Measurements from ENCODE around the gene ATXN1L. TPM values are rescaled to one million over a fixed set of nuclear protein-coding genes. Genes with fewer than 3 reads are reported as not detected.
"Not testable (repeated sequence)": the region's sequence is repeated elsewhere in the genome, so short reads cannot be mapped to it uniquely, and the experiment has no call there.

The ATXN1L gene
- total RNA-seq, 4 donors from 2014 or later, result 15.8 to 22.6 (median 19.4) TPM

DNA sequence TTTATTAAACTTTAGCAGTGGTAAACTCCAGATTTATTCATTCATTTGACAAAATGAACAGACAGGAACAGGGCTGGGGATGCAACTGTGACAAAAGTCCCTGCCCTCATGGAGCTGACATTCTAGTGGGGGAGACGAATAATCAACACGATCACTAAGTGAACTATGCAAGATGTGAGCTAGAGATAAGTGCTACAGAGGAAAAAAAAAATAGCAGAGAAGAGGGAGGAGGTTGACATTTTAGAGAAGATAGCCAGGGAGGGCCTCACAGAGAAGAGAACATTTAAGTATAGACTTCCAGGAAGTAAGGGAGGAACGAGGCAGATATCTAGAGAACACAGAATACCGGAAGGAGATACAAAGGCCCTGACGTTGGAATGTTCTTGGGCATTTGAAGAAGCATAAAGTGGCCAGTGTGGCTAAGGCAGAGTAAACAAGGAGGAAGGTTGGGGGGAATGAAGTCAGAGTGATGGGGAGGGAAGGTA, 19.2 kb upstream of the ATXN1L start:
- ATAC-seq (no peak), DNase-seq (no peak)
- no peaks in the 10 kb centered on the region for H3K9me3 ChIP-seq
- no peak overlapping the region for H3K4me3 ChIP-seq
- H3K36me3 ChIP-seq, result no peaks in the 10 kb centered on the region
- TF ChIP-seq, protein P1, sequence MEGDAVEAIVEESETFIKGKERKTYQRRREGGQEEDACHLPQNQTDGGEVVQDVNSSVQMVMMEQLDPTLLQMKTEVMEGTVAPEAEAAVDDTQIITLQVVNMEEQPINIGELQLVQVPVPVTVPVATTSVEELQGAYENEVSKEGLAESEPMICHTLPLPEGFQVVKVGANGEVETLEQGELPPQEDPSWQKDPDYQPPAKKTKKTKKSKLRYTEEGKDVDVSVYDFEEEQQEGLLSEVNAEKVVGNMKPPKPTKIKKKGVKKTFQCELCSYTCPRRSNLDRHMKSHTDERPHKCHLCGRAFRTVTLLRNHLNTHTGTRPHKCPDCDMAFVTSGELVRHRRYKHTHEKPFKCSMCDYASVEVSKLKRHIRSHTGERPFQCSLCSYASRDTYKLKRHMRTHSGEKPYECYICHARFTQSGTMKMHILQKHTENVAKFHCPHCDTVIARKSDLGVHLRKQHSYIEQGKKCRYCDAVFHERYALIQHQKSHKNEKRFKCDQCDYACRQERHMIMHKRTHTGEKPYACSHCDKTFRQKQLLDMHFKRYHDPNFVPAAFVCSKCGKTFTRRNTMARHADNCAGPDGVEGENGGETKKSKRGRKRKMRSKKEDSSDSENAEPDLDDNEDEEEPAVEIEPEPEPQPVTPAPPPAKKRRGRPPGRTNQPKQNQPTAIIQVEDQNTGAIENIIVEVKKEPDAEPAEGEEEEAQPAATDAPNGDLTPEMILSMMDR (IDR thresholded peaks at IDR 0.05 in 4 of 5, conservative IDR thresholded peaks at IDR 0.05 in 1 of 5), result no peak
- H3K27me3 ChIP-seq, result no peaks in the 10 kb centered on the region
- in situ Hi-C loops (cut with MboI; ENCODE audit: low sequenced_read_pairs in 4 of 4), result no loop called here
- H3K27ac ChIP-seq, result no peak overlapping the region
- H3K4me1 ChIP-seq, result no peaks in the 10 kb centered on the region
- intact Hi-C loops (cut with DNase I; ENCODE audit: low total_unique reads), result no loop called here

DNA sequence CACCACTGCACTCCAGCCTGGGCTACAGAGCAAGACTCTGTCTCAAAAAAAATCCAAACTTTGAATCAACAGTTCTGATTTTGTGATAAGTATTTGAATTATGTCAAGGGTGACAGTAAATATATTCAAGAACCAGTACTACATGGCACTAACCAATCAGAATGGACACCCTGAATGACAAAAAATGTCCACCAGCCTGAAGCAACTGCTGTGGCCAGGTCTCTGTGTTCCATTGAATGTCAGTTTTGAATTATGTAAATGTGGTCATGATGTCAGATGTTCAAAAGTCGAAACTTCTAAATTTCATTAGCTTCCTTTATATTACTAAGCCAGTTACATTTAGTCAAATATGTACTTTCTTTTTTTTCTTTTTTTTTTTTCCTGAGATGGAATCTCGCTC, 15.4 kb upstream of the ATXN1L start:
- no peaks in the 10 kb centered on the region for H3K27me3 ChIP-seq
- no peaks in the 10 kb centered on the region for H3K4me1 ChIP-seq
- in situ Hi-C loops (cut with MboI; ENCODE audit: low sequenced_read_pairs in 4 of 4) (no loop called here), intact Hi-C loops (cut with DNase I; ENCODE audit: low total_unique reads) (no loop called here)
- ATAC-seq, result no peak
- no peak overlapping the region for H3K27ac ChIP-seq
- H3K9me3 ChIP-seq, result no peaks in the 10 kb centered on the region
- DNase-seq, result no peak
- no peak overlapping the region for H3K4me3 ChIP-seq
- no peaks in the 10 kb centered on the region for H3K36me3 ChIP-seq
- no peak for TF ChIP-seq POLR2A (IDR thresholded peaks at IDR 0.05)
- TF ChIP-seq, protein P1 (IDR thresholded peaks at IDR 0.05 in 4 of 5, conservative IDR thresholded peaks at IDR 0.05 in 1 of 5), result no peak

DNA sequence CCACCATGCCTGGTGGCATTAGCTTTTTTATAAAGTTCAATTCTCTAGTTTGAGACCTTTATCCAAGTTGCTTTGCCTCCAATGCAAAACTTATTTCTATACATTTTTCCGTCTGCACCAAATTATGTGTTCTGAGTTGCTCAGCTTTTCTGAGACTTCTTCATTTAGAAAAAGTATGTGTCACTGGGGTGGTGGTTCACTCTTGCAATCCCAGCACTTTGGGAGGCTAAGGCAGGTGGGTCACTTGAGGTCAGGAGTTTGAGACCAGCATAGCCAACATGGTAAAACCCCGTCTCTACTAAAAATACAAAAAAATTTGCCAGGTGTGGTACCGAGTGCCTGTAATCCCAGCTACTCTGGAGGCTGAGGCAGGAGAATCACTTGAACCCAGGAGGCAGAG, 14.1 kb upstream of the ATXN1L start:
- intact Hi-C loops (cut with DNase I; ENCODE audit: low total_unique reads); H3K36me3 ChIP-seq; ATAC-seq; H3K4me1 ChIP-seq; H3K9me3 ChIP-seq; H3K27ac ChIP-seq; in situ Hi-C loops (cut with MboI; ENCODE audit: low sequenced_read_pairs in 4 of 4); H3K4me3 ChIP-seq; DNase-seq; H3K27me3 ChIP-seq: not testable (repeated sequence)

DNA sequence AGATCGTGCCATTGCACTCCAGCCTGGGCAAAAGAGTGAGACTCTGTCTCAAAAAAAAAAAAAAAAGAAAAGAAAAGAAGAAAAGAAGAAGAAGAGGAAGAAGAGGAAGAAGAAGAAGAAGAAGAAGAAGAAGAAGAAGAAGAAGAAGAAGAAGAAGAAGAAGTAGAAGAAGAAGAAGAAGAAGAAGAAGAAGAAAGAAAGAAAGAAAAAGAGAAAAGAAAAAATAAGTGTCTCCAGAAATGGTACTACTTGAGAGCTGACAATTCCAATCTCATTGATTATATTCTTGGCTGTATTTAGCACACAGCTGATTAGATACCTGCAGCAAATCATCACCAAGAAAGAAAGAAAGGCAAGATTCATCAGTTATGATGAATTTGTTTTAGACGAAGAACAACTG, 13.7 kb upstream of the ATXN1L start:
- H3K4me1 ChIP-seq; DNase-seq; H3K9me3 ChIP-seq; in situ Hi-C loops (cut with MboI; ENCODE audit: low sequenced_read_pairs in 4 of 4); H3K36me3 ChIP-seq; H3K27ac ChIP-seq; H3K4me3 ChIP-seq; H3K27me3 ChIP-seq; ATAC-seq; intact Hi-C loops (cut with DNase I; ENCODE audit: low total_unique reads): not testable (repeated sequence)

DNA sequence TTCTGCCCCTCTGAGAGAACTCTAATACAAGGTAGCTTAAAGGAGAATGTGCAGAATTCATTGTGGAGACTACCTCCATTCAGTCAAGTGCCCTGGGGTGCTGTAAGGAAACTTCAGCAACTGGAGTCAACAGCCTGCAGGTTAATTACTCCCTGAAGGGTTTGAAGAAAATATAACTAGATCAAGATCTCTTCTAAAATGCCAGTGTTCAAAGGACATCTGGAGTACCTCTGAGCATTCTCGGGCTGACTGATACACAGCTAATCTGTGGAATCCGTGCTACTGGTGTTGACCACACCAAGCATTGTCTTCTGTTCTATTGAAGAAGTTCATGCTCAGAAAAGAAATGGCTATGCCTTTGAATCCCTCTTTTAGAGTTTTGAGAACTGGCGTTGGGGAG, 11.5 kb upstream of the ATXN1L start:
- Histone ChIP-seq H3K36me3 (no peaks in the 10 kb centered on the region), H3K4me1 (no peaks in the 10 kb centered on the region), H3K9me3 (no peaks in the 10 kb centered on the region), H3K27me3 (no peaks in the 10 kb centered on the region), H3K4me3 (no peak overlapping the region), H3K27ac (no peak overlapping the region)
- in situ Hi-C loops (cut with MboI; ENCODE audit: low sequenced_read_pairs in 4 of 4), result no loop called here
- DNase-seq (no peak), ATAC-seq (no peak)
- TF ChIP-seq, protein P1 (IDR thresholded peaks at IDR 0.05 in 4 of 5, conservative IDR thresholded peaks at IDR 0.05 in 1 of 5), result no peak
- TF ChIP-seq POLR2A (IDR thresholded peaks at IDR 0.05), result no peak
- intact Hi-C loops (cut with DNase I; ENCODE audit: low total_unique reads), result no loop called here

DNA sequence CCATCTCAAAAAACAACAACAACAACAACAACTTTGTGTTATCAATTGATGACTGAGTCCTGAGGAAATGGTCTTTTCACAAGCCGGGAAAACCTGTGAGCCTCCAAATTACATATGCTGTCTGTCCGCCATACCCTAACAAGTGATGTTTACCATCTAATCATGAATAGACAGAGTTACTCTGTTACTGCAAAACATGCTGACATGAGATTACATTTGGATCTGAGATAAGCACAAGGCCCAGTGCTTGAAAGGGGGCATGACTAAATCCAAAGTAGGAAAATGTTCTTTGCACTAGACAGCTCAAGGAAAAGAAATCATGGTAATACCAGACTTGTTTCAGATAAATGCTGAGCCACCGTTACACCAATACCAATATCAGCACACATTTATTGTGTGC, 8.6 kb upstream of the ATXN1L start:
- H3K9me3 ChIP-seq, result no peaks in the 10 kb centered on the region
- DNase-seq, result no peak
- intact Hi-C loops (cut with DNase I; ENCODE audit: low total_unique reads), result no loop called here

More for the DNA sequence above, 8.6 kb upstream of the ATXN1L start:
- no peaks in the 10 kb centered on the region for H3K36me3 ChIP-seq
- H3K27me3 ChIP-seq, result no peaks in the 10 kb centered on the region
- TF ChIP-seq, protein P1 (IDR thresholded peaks at IDR 0.05 in 4 of 5, conservative IDR thresholded peaks at IDR 0.05 in 1 of 5), result no peak
- no peak for TF ChIP-seq POLR2A (IDR thresholded peaks at IDR 0.05)
- no peak overlapping the region for H3K4me3 ChIP-seq
- in situ Hi-C loops (cut with MboI; ENCODE audit: low sequenced_read_pairs in 4 of 4), result no loop called here
- no peaks in the 10 kb centered on the region for H3K4me1 ChIP-seq
- no peak for ATAC-seq
- no peak overlapping the region for H3K27ac ChIP-seq

All from gastrocnemius medialis (tissue), 4 donors.